HG03097 (cell line): ENCODE measurements around the gene GCLC.
"Not testable (repeated sequence)": the region's sequence is repeated elsewhere in the genome, so short reads cannot be mapped to it uniquely, and the experiment has no call there.

ENCODE experiments used
- ATAC-seq: cut with Tn5 transposase; IDR thresholded peaks from one replicate; pipeline ENCODE4 v1.9.1; 2021; ENCODE audit not compliant: unreplicated experiment, low FRiP score

The GCLC gene

GRCh38 chr6:53544470-53545308 is at the start of gene GCLC:
Gene GCLC, minus strand, starts transcription at chr6:53545101. Its CDS starts 456 bp downstream, at chr6:53544645.
- ATAC-seq: peak; percentile 65

GRCh38 chr6:53594596-53594995 is 49.7 kb upstream of the GCLC start:
- ATAC-seq: no peak

- ATAC-seq: no peak
Observed at GRCh38 chr6:53593001-53593488, 48.1 kb upstream of the GCLC start.

GRCh38 chr6:53591873-53592272 is 47.0 kb upstream of the GCLC start:
- ATAC-seq: no peak

- no peak for ATAC-seq
Observed at GRCh38 chr6:53588816-53589509, 44.1 kb upstream of the GCLC start.

GRCh38 chr6:53587291-53587690 is 42.4 kb upstream of the GCLC start:
- ATAC-seq: no peak

GRCh38 chr6:53585208-53585900 is 40.5 kb upstream of the GCLC start:
- ATAC-seq: no peak

GRCh38 chr6:53584726-53585125 is 39.8 kb upstream of the GCLC start:
- no peak for ATAC-seq

GRCh38 chr6:53583451-53583850 is 38.5 kb upstream of the GCLC start:
- ATAC-seq: no peak

- ATAC-seq: no peak
Observed at GRCh38 chr6:53582963-53583362, 38.1 kb upstream of the GCLC start.

GRCh38 chr6:53581856-53582255 is 37.0 kb upstream of the GCLC start:
- no peak for ATAC-seq

- ATAC-seq: no peak
Observed at GRCh38 chr6:53581173-53581773, 36.4 kb upstream of the GCLC start.

- no peak for ATAC-seq
Observed at GRCh38 chr6:53579338-53579737, 34.4 kb upstream of the GCLC start.

- ATAC-seq: no peak
Observed at GRCh38 chr6:53578371-53578770, 33.5 kb upstream of the GCLC start.

GRCh38 chr6:53573299-53573698 is 28.4 kb upstream of the GCLC start:
- no peak for ATAC-seq

- ATAC-seq: not testable (repeated sequence)
Observed at GRCh38 chr6:53572379-53572778, 27.5 kb upstream of the GCLC start.

- no peak for ATAC-seq
Observed at GRCh38 chr6:53568776-53569616, 24.1 kb upstream of the GCLC start.

- no peak for ATAC-seq
Observed at GRCh38 chr6:53567701-53568100, 22.8 kb upstream of the GCLC start.

- ATAC-seq: no peak
Observed at GRCh38 chr6:53566755-53567154, 21.9 kb upstream of the GCLC start.

- ATAC-seq: no peak
Observed at GRCh38 chr6:53565886-53566285, 21.0 kb upstream of the GCLC start.
